HG02970 (cell line): ENCODE data around the gene NLN.
"Not testable (repeated sequence)": the region's sequence is repeated elsewhere in the genome, so short reads cannot be mapped to it uniquely, and the experiment has no call there.

ENCODE experiments used
- ATAC-seq: cut with Tn5 transposase; IDR thresholded peaks from one replicate; pipeline ENCODE4 v1.9.1; 2021; ENCODE audit warnings: mild to moderate bottlenecking, moderate library complexity, moderate number of reproducible peaks; ENCODE audit not compliant: unreplicated experiment, low FRiP score

Gene NLN

DNA sequence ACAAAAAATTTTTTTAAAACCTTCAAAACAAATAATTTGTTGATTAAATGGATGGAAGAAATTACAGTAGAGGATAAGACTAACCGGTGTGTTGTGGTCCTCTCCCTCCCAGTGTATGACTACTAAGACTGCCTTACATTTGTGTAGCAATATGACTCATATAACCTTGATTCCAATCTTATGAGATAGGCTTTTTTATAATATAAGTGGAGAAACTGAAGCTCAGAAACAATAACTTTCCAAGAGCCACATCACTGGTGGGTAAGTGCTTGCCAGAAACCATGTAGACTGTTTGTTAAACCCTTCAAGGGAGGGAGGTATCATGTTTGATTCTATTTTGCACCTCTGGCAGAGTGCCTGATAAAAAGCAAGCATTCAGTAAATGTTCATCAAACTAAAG, 47.5 kb downstream of the NLN start:
- no peak for ATAC-seq

DNA sequence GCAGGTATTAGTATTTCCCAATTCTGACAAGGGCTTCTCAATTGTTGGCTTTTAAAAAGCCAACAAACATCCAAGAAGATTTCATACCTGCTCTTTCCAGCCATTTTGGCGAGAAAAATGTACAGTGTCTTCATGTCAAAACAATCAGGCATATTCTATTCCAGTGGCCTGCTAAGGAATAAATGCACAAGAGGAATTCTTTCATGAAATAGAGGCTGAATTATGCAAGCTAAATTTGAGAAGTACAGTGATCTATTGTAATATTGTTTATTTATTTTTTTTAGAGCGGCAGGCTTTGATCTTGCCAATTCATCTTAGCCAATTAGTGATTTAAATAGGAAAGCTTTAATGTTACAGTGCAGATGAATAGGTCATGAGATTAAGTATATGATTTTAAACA, 49.3 kb downstream of the NLN start:
- ATAC-seq: no peak

DNA sequence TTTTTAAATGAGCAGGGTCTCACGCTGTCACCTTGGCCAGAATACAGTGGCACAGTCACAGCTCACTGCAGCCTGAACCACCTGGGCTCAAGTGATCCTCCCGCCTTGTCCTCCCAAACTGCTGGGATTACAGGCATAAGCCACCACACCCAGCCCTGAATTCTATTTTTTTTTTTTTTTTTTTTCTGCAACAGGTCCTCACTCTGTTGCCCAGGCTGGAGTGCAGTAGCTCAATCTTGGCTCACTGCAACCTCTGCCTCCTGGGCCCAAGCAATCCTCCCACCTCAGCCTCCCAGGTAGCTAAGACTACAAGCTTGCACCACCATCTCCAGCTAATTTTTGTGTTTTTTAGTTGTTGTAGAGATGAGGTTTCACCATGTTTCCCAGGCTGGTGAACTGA, 51.0 kb downstream of the NLN start:
- not testable (repeated sequence) for ATAC-seq

DNA sequence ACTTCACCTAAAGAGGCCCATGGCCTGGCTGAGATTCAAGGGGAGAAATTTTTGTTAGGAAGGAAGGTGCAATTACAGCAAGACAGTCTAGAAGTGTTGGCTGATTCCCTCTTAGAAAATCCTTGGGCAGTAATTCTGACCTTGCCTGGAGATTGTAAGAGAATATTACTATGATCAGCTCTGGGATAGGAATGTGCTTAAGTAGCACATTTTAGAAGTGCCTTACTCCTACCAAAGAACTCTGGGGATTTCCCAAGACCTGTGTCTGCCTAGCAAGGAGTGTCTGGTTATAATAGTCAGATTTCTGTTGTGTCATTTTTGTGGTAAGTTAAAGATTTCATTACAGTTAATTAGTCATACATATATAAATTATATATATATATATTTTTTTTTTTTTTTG, 52.3 kb downstream of the NLN start:
- ATAC-seq: no peak

DNA sequence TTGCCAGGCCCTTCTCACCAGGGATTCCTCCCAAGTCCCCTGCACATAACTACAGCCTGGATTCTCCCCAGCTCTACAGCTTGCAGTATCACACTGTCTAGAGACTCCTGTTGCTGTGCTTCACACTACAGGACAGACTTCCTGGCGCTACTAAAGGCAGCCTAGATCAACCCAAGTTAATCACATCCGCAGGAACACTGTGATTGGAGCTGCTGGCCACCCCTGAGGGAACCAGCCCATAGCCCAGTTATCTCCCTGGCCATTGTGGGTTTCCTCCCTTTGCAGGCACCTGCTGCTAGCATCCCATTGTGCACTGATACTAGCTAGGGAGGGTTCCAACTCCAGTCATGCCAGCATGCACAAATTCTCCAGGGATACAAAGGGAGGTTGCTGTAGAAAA, 53.5 kb downstream of the NLN start:
- no peak for ATAC-seq

DNA sequence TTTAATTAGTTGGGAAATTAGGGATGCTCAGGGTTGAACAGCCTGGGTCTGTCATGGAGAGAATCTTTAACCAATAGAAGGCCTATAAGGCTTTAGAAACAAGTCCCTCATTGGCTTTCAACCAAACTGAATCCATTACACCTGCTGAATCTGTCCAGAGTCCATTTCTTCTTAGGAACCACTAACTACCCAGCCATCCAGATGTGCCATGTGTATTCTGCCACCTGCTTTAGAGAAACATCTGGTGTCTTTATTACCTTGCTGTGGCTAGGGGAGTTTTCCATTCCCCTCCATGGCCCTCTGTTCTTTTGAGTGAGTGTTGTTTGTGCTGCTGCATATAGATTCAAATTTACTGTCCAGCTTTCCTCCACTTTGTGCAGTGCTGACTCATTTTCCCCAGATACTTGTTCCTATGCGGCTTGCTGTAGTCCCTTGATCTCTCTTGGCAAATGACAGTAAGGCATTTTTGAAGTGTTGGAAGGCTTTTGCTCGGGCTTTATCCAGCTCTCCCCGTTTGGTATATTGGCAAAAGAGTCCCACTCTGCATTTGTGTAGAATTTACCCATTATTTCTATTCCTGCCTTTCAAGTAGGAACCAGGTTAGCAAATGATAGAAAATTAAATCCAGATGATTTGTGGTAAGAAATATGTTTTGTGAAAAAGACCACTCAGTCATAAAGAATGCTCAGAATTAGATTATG, 54.6 kb downstream of the NLN start:
- no peak for ATAC-seq

DNA sequence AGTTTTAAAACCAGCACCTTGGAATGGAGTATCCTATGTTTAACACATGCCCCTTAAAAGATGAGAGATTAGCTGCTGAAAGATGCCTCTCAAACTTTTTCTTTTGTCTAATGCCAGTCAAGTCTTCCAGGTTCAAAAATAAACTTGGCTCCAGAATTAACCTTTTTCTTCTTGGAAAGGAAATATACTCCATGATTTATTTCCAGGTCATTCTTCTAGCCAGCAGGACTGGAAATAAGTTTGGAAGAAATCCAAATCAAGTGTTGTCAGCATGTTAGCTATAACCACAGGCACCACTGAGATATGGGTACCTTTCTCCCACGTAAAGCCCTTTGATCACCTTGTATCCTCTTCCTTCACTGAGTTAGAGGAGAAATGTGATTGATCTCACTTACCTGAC, 56.1 kb downstream of the NLN start:
- ATAC-seq: no peak

DNA sequence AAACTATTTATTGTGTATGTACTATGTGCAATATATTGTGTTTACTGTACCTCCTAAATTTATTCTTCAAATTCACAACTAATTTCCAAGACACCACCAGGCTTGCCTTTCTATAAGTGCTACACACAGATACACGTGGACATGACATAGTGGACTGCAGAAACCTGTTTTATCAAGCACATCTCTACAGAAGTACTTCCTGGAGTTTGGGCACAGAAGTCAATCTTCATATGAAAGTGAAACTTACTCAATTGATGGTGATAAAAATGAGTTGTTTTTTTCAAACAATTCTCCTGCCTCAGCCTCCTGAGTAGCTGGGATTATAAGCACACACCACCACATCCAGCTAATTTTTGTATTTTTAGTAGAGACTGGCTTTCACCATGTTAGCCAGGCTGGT, 57.6 kb downstream of the NLN start:
- no peak for ATAC-seq

DNA sequence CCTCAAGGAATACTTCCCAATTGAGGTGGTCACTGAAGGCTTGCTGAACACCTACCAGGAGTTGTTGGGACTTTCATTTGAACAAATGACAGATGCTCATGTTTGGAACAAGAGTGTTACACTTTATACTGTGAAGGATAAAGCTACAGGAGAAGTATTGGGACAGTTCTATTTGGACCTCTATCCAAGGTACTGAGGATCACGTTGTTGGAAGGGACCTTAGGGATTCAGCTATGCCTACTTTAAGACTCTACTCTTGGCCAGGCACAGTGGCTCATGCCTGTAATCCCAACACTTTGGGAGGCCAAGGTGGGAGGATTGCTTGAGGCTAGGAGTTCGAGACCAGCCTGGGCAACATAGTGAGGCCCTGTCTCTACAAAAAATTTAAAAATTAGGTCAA, 66.3 kb downstream of the NLN start:
- not testable (repeated sequence) for ATAC-seq

DNA sequence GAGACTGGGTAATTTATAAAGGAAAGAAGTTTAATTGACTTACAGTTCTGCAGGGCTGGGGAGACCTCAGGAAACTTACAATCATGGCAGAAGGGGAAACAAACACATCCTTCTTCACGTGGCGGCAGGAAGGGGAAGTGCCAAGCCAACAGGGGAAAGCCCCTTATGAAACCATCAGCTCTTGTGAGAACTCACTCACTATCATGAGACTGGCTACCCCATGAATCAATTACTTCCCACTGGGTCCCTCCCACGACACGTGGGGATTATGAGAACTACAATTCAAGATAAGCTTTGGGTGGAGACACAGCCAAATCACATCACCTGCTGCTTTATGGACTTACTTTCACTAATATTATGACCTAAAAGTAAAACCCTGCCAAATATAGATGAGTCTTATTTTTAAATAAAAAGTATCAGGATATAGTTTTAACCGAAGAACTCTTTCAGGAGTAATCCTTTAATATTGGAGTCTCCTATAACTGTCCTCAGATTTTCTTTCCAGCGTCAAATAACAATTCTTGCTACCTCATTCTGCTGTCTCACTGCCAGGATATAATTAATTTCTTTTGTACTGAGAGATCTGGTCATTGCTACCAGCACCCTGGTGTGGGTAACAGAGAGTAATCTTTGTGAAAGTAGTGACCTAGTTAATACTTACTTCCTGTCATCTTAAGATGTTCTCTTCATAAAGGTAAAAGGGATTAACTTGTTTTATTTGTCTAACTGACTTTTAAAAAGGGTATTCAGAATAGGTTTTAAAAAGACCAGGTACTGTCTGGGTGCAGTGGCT, 68.6 kb downstream of the NLN start:
- no peak for ATAC-seq

DNA sequence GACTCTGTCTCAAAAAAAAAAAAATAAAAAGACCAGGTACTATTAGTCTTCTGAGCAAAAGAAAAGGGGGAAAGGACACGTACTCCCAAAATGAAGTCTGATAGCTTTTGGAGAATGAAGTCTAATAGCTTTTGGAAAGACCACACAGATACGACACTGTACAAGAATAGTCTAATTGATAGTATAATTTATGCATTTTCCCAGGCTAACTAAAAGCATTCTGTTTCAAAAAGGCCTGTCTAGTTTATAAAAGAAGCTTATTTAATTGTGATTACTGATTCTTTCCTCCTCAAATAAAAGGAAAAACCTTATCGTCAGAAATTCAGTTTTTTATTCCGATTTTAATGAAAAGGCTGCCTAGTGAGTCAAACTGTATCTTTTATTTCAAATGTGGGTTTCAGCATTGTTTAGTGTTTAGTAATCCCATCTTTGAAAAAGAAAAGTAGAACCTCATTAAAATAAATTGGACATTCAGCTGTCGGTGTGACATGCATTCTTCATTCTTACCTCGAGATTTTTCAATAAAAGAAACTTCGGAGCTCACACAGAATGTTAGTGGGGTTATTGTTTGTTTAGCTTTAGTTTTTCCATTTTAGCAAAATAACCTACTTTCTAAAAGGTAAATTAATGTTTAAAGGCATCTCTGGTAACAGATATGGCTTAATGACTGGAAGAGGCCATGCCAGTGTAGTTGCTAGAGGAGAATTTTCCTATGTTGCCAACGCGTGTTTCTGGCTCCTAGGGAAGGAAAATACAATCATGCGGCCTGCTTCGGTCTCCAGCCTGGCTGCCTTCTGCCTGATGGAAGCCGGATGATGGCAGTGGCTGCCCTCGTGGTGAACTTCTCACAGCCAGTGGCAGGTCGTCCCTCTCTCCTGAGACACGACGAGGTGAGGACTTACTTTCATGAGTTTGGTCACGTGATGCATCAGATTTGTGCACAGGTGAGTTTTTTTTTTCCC, 70.0 kb downstream of the NLN start:
- no peak for ATAC-seq

DNA sequence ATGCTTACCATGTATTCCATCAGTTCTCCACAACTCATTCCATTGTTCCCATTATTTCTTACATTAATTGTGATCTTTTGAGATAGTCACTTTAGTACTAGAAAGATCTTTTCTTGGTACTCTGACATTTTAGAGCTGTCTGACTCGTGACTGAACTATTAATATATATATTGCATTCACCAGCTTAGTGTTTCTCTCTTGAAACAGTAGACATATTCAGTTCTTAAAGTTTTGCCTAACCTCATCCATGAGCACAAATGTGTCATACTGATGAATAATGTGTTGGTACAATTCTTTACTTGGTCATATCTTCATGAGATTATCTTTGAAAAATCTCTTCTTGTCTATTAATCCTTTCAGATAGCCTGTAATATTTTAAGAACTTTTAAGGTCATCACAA, 74.3 kb downstream of the NLN start:
- no peak for ATAC-seq

DNA sequence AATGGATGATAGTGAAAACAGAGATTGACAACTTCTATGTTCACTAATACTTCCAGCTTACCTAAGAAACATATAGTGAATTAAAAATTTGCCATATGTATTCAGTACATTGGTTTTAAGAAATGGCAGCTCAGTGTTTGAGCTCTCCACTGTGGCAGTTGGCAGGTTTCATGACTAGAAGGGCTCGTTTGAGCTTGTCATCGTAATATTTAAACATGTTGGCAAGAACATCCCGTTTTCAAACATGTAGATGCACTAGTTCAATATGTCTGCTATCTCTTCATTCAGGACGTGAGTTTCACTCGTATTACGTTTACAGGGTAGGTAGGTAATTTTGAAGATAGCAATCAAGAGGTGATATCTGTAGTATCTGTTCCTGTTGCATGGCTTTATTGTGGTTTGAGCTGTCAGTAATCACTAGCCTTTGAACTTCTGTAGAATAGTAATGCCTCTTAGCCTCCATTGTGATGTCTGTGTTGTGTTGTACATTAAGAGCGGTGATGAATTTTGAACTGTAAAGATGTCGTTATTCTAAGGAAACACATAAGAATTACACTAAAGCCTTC, 74.8 kb downstream of the NLN start:
- no peak for ATAC-seq

DNA sequence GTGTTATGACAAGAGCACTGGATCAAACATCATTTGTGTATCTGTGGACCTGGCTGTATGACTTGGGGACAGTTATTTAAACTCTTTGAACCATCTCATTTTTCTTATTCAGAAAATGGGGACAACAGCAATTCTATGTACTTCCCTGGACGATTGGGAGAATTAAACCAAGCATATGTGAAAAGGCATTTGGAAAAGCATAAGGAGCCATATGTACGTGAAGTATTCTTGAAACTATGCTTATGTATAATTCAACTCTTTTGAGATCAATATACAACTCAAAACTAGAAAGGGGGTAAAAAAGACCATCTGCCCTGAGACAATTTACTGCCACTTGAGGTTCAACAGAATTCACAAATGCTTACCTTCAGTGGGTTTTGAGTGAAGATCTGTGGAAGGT, 75.5 kb downstream of the NLN start:
- ATAC-seq: no peak

DNA sequence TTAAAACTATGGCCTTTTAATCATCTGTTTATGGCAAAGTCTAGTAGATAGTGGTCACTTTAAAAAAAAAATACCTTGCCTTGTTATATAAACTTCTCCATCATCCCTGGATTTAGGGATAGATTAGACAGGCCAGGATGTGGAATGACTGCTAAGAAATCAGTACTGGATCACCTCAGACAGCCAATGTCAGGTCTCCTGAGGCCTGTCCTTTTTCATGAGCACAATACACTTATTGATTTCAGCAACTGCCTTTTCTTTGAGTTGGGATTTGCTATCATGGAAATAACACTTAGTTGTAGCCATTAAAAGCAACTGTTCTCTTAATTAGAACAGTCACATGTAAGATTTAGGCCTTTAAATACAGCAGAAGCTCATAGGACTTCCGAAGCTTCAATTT, 77.9 kb downstream of the NLN start:
- no peak for ATAC-seq

DNA sequence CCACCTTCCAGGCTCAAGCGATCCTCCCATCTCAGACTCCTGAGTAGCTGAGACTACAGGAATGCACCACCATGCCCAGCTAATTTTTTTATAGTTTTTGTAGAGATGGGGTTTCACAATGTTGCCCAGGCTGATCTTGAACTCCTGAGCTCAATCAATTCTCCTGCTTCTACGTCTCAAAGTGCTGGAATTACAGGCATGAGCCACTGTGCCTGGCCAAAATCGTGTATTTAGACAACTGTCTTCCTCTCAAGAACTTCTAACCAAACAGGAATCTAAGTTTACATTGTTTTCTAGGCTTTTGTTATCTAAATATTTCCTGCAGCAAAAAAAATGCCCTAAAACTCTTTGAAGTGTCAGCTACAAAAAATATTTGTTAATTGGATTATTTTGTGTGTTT, 78.8 kb downstream of the NLN start:
- no peak for ATAC-seq

DNA sequence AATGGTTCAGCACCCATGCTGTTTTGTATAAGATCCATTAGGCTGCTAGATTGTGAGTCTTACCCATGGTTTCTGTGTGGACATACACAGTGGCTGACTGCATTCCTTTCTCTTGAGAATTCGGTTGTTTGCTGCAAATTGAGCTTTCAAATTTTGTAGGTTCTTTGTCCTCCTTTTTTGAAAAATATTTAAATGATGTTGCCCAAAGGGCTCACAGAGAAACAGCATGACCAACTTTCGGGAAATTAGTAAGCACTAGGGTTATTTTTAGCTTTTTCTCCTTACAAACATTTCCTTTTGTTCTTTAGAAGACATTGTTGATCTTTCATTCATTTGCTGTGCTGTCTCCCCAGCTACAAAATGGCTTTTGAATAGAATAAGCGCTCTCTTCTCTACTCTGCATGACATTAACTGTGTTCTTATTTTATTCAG, 79.4 kb downstream of the NLN start:
- ATAC-seq: no peak

DNA sequence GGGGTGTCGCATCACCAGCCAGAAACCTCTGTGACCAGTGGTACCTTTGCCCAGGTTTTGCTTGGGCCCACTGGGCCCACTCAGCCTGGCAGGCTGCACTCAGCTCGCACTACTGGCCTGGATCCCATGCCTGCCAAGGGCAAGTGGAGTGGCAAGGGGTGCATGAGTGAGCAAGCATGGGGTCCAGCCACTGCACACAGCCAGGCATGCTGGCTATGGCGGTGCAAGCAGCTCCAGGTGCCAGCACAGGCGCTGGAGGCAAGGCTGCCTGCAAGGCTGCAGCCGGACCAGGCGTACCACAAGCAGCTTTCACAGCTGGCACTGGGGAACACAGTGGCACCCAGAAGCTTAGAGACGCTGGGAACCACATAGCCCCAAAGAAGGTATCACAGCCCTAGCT, 80.1 kb downstream of the NLN start:
- no peak for ATAC-seq

DNA sequence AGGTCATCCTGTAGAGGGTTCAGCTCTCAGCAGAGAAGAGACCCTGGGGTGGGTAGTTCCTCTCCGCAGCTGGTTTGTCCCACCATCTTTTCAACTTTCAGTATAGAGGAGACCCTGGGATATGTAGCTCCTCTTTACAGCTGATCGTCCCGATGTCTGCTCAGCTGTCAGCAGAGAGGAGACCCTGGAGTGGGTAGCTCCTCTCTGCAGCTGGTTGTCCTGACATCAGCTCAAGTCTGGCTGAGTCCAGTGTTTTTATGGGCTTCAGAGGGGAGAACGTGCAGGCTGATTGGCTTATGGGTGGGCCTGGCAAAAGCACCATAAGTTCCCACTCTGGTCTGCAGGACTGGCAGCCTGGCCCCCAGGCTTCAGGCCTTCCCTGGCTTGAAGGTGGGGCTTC, 80.8 kb downstream of the NLN start:
- ATAC-seq: no peak

DNA sequence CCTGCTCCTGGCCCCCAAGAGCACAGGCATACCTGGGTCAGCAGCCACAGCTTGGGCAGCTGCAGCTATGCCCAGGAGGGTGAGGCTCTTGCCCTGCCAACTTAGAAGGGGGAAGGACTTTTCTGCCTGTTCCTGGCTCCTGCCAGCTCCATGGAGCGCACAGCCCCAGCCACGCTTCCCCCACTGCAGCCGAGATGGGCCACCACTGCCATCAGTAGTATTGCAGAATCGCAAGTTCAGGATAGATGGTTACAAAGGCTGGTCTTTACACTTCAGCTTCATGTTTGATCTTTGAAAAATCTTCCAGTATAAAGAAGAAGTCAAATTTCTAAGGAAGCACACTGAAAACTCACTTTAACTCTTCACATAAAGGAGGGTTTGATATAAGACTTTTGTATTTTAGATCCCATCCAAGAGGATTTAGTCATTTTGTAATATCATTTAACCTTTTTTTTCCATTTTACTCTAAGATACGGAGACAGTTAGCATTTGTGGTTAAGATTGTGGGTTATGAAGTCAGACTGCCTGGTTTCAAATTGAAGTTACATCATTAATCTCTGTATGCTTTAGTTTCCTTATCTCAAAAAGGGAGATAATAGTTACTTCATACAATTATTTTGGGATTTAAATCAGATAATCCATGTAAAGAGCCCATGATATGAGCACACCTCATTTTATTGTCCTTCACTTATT, 81.8 kb downstream of the NLN start:
- ATAC-seq: no peak
